ENCODE measurements around the gene ERBB2.
"Not testable (repeated sequence)": the region's sequence is repeated elsewhere in the genome, so short reads cannot be mapped to it uniquely, and the experiment has no call there.

ERBB2 gene

DNA sequence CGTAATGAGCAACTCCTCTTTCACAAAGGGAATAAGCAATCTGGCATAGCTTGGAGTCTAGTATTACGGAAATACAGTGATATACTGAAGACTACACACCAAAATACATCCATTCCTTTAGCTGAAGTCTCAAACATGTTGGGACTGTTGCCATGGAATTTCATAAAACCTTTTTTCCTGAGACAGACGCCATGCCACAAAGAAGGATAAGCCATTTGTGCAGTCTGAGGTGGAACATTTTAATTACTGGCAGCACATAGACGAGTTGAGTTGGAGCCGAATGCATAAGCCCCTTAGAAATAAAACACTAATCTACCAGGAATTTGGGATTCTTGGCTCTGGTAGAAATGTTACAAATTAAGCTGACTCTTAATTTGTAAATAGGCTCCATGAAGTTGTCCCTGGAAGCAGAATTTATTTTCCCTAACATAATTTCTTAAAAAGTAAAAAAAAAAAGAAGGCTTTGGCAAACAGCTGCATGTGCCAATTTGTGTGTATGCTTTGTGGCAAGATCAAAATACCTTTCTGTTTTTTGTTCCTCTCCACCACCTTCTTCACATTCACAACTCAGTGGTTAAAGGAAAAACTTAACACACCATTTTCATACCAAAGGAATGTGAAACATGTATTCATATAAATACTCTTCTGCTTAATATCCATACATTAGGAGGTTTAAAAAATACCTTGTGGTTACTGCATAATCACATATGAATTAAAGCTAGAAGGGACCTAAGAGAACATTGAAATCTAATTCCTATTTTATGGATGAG lies 63.4 kb downstream of the ERBB2 start:
- no peak for TF ChIP-seq CTCF (IDR thresholded peaks at IDR 0.05; ENCODE audit: low read depth, low read length)
- in situ Hi-C loops (cut with HindIII; ENCODE audit: low sequenced_read_pairs), result no loop called here
- no peak overlapping the region for H3K4me3 ChIP-seq (ENCODE audit: low read depth, low read length)
- peak; percentile 29 for DNase-seq (ENCODE audit: low read depth, low spot score)

- in situ Hi-C loops (cut with HindIII; ENCODE audit: low sequenced_read_pairs); DNase-seq (ENCODE audit: low read depth, low spot score); H3K4me3 ChIP-seq (ENCODE audit: low read depth, low read length): not testable (repeated sequence)
Observed at GRCh38 chr17:39764171-39764570, 64.3 kb downstream of the ERBB2 start.

DNA sequence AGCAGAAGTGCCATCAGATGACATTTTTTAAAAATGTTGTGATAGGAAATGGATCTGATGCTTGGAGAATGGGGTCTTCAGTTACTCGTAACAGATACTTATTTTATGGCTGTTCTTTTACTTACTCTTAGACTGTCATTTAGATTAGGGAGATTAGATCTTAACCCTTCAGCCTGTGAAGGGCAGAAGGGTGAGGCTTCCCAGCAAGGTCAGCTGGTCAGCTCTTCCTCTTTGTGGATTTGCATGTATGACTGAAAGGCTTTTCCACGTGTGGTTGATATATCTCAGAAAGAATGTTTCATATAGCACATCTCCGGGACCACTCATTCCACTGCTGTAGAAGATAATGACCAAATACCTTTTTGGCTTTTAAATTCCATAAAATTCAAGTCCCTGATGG lies 65.3 kb downstream of the ERBB2 start:
- TF ChIP-seq CTCF (IDR thresholded peaks at IDR 0.05; ENCODE audit: low read depth, low read length), result no peak
- no peak for DNase-seq (ENCODE audit: low read depth, low spot score)
- no peak overlapping the region for H3K4me3 ChIP-seq (ENCODE audit: low read depth, low read length)
- in situ Hi-C loops (cut with HindIII; ENCODE audit: low sequenced_read_pairs), result no loop called here

DNA sequence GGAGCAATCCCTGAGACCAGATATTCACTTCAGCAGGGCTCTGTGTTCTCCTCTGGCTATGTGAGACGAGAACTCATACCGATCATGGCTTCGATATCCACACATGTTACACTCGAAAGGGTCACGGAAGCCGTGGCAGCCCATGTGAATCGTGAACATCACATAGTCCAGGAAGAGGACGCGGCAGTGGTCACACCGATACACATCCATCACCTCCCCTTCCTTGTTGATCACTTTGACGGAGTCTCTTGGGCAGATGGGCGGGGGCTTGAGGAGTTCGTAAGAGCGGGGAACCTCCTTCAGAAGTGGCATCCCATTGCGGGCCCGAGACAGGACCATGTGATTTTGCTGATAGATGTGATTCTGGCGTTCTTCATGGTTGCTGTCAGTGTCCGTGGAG lies 65.9 kb downstream of the ERBB2 start:
- TF ChIP-seq CTCF (IDR thresholded peaks at IDR 0.05; ENCODE audit: low read depth, low read length), result no peak
- H3K4me3 ChIP-seq (ENCODE audit: low read depth, low read length), result no peak overlapping the region
- in situ Hi-C loops (cut with HindIII; ENCODE audit: low sequenced_read_pairs), result no loop called here
- no peak for DNase-seq (ENCODE audit: low read depth, low spot score)

DNA sequence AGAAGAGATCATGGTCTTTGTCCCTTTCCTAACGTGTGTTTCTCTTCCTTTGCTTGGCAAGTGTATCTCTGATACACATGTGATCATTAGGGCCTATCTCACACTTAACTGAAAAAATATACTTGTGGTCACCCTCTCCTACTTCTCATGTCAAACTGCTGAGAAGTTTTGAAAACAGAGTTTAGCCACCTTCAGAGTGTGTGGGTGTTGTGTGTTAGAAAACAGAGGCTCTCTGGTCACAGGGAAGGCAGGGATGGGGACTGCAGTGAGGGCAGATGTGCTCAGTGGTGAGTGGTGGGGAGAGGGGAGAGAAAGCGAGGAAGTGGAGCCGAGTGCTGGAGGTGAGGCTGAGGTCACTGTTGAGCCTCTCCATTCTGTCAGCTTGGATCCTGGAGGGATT lies 67.3 kb downstream of the ERBB2 start:
- DNase-seq (ENCODE audit: low read depth, low spot score), result no peak
- no peak for TF ChIP-seq CTCF (IDR thresholded peaks at IDR 0.05; ENCODE audit: low read depth, low read length)
- in situ Hi-C loops (cut with HindIII; ENCODE audit: low sequenced_read_pairs), result no loop called here
- H3K4me3 ChIP-seq (ENCODE audit: low read depth, low read length), result no peak overlapping the region

DNA sequence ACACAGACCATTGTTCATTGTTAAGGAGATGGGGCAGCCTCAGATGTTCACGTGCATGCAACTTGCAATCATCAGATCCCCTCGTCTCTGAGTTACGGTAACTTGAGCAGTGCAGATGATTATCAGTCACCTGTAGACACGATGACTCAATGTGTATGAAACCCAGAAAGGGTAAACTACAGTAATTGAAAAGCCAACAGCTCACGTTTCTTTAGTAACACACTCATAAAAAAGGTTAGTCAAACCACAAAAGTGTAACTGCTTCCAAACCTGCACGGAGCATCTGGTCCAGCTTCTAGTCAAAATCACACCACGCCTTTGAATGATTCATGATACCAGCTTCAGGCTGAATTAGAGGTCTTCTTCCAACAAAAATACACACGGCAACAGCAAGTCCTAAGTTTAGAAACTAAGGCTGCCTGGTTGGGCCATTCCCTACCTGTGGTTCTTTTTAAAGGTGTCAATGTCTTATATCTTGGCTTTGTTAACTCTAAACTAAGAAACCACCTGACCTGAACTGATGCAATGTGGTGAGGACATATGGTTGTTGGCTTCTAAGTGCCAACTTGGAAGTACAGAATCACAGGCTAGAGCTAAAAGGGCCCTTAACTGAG lies 70.2 kb downstream of the ERBB2 start:
- peak; percentile 32 for DNase-seq (ENCODE audit: low read depth, low spot score)
- in situ Hi-C loops (cut with HindIII; ENCODE audit: low sequenced_read_pairs), result no loop called here
- TF ChIP-seq CTCF (IDR thresholded peaks at IDR 0.05; ENCODE audit: low read depth, low read length), result no peak
- H3K4me3 ChIP-seq (ENCODE audit: low read depth, low read length), result no peak overlapping the region

GRCh38 chr17:39772415-39772814 lies 72.6 kb downstream of the ERBB2 start:
- H3K4me3 ChIP-seq (ENCODE audit: low read depth, low read length), result no peak overlapping the region
- no peak for TF ChIP-seq CTCF (IDR thresholded peaks at IDR 0.05; ENCODE audit: low read depth, low read length)
- DNase-seq (ENCODE audit: low read depth, low spot score), result no peak
- in situ Hi-C loops (cut with HindIII; ENCODE audit: low sequenced_read_pairs), result no loop called here
